ENCODE data around the gene PVALB.

GRCh38 chr22:36772451-36772850, 44.4 kb downstream of the PVALB start:
- no peak for TF ChIP-seq BHLHE40 (IDR thresholded peaks at IDR 0.05; ENCODE audit: borderline replicate concordance)
- TF ChIP-seq NFRKB (IDR thresholded peaks at IDR 0.05), result no peak
- TF ChIP-seq FOXM1 (IDR thresholded peaks at IDR 0.05; ENCODE audit: borderline replicate concordance), result no peak
- no peak for TF ChIP-seq LEF1 (IDR thresholded peaks at IDR 0.05; ENCODE audit: borderline replicate concordance)
- TF ChIP-seq TARDBP (IDR thresholded peaks at IDR 0.05), result no peak
- no peak for TF ChIP-seq SP1 (IDR thresholded peaks at IDR 0.05)
- TF ChIP-seq ELF4 (IDR thresholded peaks at IDR 0.05), result no peak
- TF ChIP-seq SUZ12 (IDR thresholded peaks at IDR 0.05), result no peak
- no peak for TF ChIP-seq ZNF384 (IDR thresholded peaks at IDR 0.05)
- no peak for TF ChIP-seq HDGF (IDR thresholded peaks at IDR 0.05; ENCODE audit: borderline replicate concordance)
- no peak for TF ChIP-seq ARNT (IDR thresholded peaks at IDR 0.05)
- no peak for TF ChIP-seq L3MBTL2 (conservative IDR thresholded peaks at IDR 0.05)
